Breast epithelium (tissue), 3 donors: ENCODE results near the gene NR4A2.

Source experiments
- POLR2A ChIP-seq: fragments of 450-650 bp; IDR thresholded peaks from one replicate; pipeline ENCODE4 v1.6.1; 2016; ENCODE audit warnings: antibody characterized with exemption, mild to moderate bottlenecking, moderate library complexity
- POLR2AphosphoS5 ChIP-seq, 3 donors: sonication (generic); formaldehyde crosslinking; IDR thresholded peaks; one replicate each; pipeline ENCODE4 v1.6.1; 2017; ENCODE audit warnings: antibody characterized with exemption in 3 of 3
- TF ChIP-seq, protein P1 (sequence below), 3 donors: fragments of 450-650 bp; IDR thresholded peaks; one replicate each; pipeline ENCODE4 v1.5.1; 2016 to 2017; ENCODE audit warnings: antibody characterized with exemption in 3 of 3, mild to moderate bottlenecking in 3 of 3, moderate library complexity in 3 of 3

DNA sequence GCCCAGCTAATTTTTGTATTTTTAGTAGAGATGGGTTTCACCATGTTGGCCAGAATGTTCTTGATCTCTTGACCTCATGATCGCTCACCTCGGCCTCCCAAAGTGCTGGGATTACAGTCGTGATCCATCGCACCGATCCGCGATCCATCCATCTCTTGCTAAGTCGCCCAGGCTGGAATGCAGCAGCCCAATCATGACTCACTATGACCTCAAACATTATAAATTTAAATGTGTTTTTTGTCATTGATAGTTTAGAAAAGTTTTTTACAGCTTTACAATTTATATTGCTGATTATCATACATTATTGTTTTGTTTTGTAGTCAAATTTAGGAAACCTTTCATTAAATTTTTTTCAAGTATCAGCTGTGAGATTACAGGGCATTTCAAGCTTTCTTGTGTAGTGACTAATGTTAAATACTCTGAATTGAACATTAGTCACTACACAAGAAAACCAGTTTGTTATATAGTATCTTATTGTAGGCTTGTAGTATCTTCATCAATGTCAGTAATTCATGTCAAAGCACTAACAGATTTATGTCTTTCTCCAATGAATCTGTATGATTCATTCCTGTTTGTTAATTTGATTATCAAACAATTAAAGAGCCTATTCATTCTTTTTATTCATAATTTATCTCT lies 37.5 kb downstream of the NR4A2 start:
- TF ChIP-seq, protein P1, sequence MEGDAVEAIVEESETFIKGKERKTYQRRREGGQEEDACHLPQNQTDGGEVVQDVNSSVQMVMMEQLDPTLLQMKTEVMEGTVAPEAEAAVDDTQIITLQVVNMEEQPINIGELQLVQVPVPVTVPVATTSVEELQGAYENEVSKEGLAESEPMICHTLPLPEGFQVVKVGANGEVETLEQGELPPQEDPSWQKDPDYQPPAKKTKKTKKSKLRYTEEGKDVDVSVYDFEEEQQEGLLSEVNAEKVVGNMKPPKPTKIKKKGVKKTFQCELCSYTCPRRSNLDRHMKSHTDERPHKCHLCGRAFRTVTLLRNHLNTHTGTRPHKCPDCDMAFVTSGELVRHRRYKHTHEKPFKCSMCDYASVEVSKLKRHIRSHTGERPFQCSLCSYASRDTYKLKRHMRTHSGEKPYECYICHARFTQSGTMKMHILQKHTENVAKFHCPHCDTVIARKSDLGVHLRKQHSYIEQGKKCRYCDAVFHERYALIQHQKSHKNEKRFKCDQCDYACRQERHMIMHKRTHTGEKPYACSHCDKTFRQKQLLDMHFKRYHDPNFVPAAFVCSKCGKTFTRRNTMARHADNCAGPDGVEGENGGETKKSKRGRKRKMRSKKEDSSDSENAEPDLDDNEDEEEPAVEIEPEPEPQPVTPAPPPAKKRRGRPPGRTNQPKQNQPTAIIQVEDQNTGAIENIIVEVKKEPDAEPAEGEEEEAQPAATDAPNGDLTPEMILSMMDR (IDR thresholded peaks at IDR 0.05) = no peak
- no peak for TF ChIP-seq POLR2A
- no peak for TF ChIP-seq POLR2AphosphoS5 (IDR thresholded peaks at IDR 0.05)
